GM19351 (cell line): ENCODE results near the gene ACOT8.
A peak's percentile ranks its signal among the peaks of the same experiment; 100 is the strongest.
"Not testable (repeated sequence)": the region's sequence is repeated elsewhere in the genome, so short reads cannot be mapped to it uniquely, and the experiment has no call there.

Experiments
- ATAC-seq: cut with Tn5 transposase; IDR thresholded peaks from one replicate; pipeline ENCODE4 v1.9.1; 2021; ENCODE audit warnings: mild to moderate bottlenecking, moderate library complexity; ENCODE audit not compliant: unreplicated experiment

ACOT8 gene

GRCh38 chr20:45857114-45857881, at the start of gene ACOT8, which contains the start of gene ZSWIM3:
TSS of gene ACOT8 (minus strand) at chr20:45857392. CDS start at chr20:45857315, 77 bp downstream.
TSS of gene ZSWIM3 (plus strand) at chr20:45857614. CDS start at chr20:45857826, 212 bp downstream.
- peak; percentile 95 for ATAC-seq

- ATAC-seq = no peak
Measured at GRCh38 chr20:45905505-45906079, 48.4 kb upstream of the ACOT8 start.

GRCh38 chr20:45904583-45905504, 47.7 kb upstream of the ACOT8 start:
- no peak for ATAC-seq

- no peak for ATAC-seq
Measured at GRCh38 chr20:45902199-45902701, 45.1 kb upstream of the ACOT8 start.

- ATAC-seq = not testable (repeated sequence)
Measured at GRCh38 chr20:45901332-45901731, 44.1 kb upstream of the ACOT8 start.

- ATAC-seq = no peak
Measured at GRCh38 chr20:45899046-45899835, 42.0 kb upstream of the ACOT8 start.

GRCh38 chr20:45898285-45898684, 41.1 kb upstream of the ACOT8 start:
- ATAC-seq = no peak

GRCh38 chr20:45897692-45898091, 40.5 kb upstream of the ACOT8 start:
- no peak for ATAC-seq

GRCh38 chr20:45897289-45897688, 40.1 kb upstream of the ACOT8 start:
- no peak for ATAC-seq

GRCh38 chr20:45896641-45897161, 39.5 kb upstream of the ACOT8 start:
- ATAC-seq = no peak

- no peak for ATAC-seq
Measured at GRCh38 chr20:45894797-45895196, 37.6 kb upstream of the ACOT8 start.

- ATAC-seq = no peak
Measured at GRCh38 chr20:45893831-45894230, 36.6 kb upstream of the ACOT8 start.

- no peak for ATAC-seq
Measured at GRCh38 chr20:45892828-45893500, 35.8 kb upstream of the ACOT8 start.

- ATAC-seq = no peak
Measured at GRCh38 chr20:45892049-45892825, 35.0 kb upstream of the ACOT8 start.

GRCh38 chr20:45890985-45891983, 34.1 kb upstream of the ACOT8 start, which contains the start of the genes CTSA and NEURL2:
TSS of gene CTSA (plus strand) at chr20:45891335. CDS start at chr20:45891569, 234 bp downstream.
TSS of gene NEURL2 (minus strand) at chr20:45891208. CDS start at chr20:45890991, 217 bp downstream.
- peak; percentile 82 for ATAC-seq

GRCh38 chr20:45890077-45890984, 33.1 kb upstream of the ACOT8 start:
- peak; percentile 41 for ATAC-seq
